Prostate gland (tissue), 2 donors: ENCODE results near the gene LUC7L. TPM values are rescaled to one million over a fixed set of nuclear protein-coding genes. Genes with fewer than 3 reads are reported as not detected.
"Not testable (repeated sequence)": the region's sequence is repeated elsewhere in the genome, so short reads cannot be mapped to it uniquely, and the experiment has no call there.

Experiments
- DNase-seq: peaks from one replicate; pipeline ENCODE4 v3.0.0-alpha.2; 2019; ENCODE audit warnings: low spot score
- H3K27ac ChIP-seq, 2 donors: fragments of 200-600 bp; sonication (generic); 2 replicates each; pipeline ENCODE4 v1.5.1; 2017 to 2019
- H3K27me3 ChIP-seq: fragments of 200-600 bp; sonication (generic); replicated peaks from 2 replicates; pipeline ENCODE4 v1.5.1; 2019; ENCODE audit not compliant: insufficient read depth
- H3K36me3 ChIP-seq, 2 donors: fragments of 200-600 bp; sonication (generic); 1 replicate in 1 of 2; 2 replicates in 1 of 2; pipeline versions ENCODE4 v1.5.1 to v1.8.1; 2017 to 2019
- H3K4me1 ChIP-seq: fragments of 200-600 bp; sonication (generic); replicated peaks from 2 replicates; pipeline ENCODE4 v1.5.1; 2019
- H3K4me3 ChIP-seq, 2 donors: fragments of 200-600 bp; sonication (generic); 2 replicates each; pipeline ENCODE4 v1.5.1; 2017 to 2019
- H3K9me3 ChIP-seq: fragments of 200-600 bp; sonication (generic); 2 replicates; pipeline ENCODE4 v1.5.1; 2017
- POLR2A ChIP-seq: fragments of 450-650 bp; IDR thresholded peaks from one replicate; pipeline ENCODE4 v1.6.1; 2016; ENCODE audit warnings: antibody characterized with exemption, mild to moderate bottlenecking
- POLR2AphosphoS5 ChIP-seq: sonication (generic); formaldehyde crosslinking; IDR thresholded peaks from one replicate; pipeline ENCODE4 v1.6.1; 2017; ENCODE audit warnings: antibody characterized with exemption
- WGBS: methylation state at CpG from one replicate; pipeline ENCODE4 v1.1.5; 2018; 5-methylcytosine and 5-hydroxymethylcytosine counted together
- intact Hi-C: fragments of 100-400 bp; cut with DNase I; formaldehyde crosslinking; loops from one replicate; pipeline ENCODE4 v1.14.2; 2022
- total RNA-seq, 2 donors: library from RNA; depleted of rRNA; stranded (reverse); fragments of >200 nt; gene quantifications; one replicate each; pipeline ENCODE4 v1.1.0, GENCODE V29; 2016
- TF ChIP-seq, protein P1 (sequence below), 4 experiments: fragments of 200-600 bp in 2 of 4; fragments of 450-650 bp in 2 of 4; sonication (generic) in 2 of 4; IDR thresholded peaks; 1 replicate in 3 of 4; 2 replicates in 1 of 4; pipeline ENCODE4 v1.5.1; 2016 to 2019; ENCODE audit warnings: antibody characterized with exemption in 4 of 4, mild to moderate bottlenecking in 2 of 4, moderate library complexity in 2 of 4

Gene LUC7L
- total RNA-seq, 2 donors from 2014 or later, result 55.1 to 108 TPM

DNA sequence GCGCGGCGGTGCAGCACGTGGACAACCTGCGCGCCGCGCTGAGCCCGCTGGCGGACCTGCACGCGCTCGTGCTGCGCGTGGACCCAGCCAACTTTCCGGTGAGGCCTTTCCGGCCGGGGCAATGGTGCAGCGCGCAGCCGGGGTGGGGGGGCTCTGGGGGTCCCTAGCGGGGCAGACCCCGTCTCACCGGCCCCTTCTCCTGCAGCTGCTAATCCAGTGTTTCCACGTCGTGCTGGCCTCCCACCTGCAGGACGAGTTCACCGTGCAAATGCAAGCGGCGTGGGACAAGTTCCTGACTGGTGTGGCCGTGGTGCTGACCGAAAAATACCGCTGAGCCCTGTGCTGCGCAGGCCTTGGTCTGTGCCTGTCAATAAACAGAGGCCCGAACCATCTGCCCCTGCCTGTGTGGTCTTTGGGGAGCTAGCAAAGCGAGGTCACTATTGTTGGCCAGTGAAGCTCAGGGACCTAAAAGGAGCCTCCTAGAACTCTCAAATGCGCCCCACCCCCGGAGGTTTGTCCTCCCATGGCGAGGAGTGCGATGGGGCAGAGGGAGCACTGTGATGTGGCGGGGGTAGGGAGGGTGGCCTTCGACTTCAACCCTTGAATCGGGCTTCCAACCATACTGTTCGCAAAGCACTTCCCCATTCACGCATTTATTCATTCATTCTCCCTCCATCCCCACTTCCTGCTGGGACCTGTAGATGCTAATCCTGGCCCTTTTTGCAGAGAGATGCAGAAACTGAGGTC, 62.7 kb downstream of the LUC7L start:
- peaks cover 28% of the 10 kb centered on the region for H3K27me3 ChIP-seq
- no peak overlapping the region for H3K27ac ChIP-seq
- intact Hi-C loops, result no loop called here
- peaks cover 13% of the 10 kb centered on the region for H3K4me1 ChIP-seq
- no peaks in the 10 kb centered on the region for H3K9me3 ChIP-seq
- H3K36me3 ChIP-seq, result no peaks in the 10 kb centered on the region
- WGBS, result 5% methylated on average over 21 of the region's 45 CpGs
- TF ChIP-seq, protein P1, sequence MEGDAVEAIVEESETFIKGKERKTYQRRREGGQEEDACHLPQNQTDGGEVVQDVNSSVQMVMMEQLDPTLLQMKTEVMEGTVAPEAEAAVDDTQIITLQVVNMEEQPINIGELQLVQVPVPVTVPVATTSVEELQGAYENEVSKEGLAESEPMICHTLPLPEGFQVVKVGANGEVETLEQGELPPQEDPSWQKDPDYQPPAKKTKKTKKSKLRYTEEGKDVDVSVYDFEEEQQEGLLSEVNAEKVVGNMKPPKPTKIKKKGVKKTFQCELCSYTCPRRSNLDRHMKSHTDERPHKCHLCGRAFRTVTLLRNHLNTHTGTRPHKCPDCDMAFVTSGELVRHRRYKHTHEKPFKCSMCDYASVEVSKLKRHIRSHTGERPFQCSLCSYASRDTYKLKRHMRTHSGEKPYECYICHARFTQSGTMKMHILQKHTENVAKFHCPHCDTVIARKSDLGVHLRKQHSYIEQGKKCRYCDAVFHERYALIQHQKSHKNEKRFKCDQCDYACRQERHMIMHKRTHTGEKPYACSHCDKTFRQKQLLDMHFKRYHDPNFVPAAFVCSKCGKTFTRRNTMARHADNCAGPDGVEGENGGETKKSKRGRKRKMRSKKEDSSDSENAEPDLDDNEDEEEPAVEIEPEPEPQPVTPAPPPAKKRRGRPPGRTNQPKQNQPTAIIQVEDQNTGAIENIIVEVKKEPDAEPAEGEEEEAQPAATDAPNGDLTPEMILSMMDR (IDR thresholded peaks at IDR 0.05), result no peak
- no peak for TF ChIP-seq POLR2AphosphoS5
- TF ChIP-seq POLR2A, result no peak
- no peak for DNase-seq
- H3K4me3 ChIP-seq, result no peak overlapping the region

DNA sequence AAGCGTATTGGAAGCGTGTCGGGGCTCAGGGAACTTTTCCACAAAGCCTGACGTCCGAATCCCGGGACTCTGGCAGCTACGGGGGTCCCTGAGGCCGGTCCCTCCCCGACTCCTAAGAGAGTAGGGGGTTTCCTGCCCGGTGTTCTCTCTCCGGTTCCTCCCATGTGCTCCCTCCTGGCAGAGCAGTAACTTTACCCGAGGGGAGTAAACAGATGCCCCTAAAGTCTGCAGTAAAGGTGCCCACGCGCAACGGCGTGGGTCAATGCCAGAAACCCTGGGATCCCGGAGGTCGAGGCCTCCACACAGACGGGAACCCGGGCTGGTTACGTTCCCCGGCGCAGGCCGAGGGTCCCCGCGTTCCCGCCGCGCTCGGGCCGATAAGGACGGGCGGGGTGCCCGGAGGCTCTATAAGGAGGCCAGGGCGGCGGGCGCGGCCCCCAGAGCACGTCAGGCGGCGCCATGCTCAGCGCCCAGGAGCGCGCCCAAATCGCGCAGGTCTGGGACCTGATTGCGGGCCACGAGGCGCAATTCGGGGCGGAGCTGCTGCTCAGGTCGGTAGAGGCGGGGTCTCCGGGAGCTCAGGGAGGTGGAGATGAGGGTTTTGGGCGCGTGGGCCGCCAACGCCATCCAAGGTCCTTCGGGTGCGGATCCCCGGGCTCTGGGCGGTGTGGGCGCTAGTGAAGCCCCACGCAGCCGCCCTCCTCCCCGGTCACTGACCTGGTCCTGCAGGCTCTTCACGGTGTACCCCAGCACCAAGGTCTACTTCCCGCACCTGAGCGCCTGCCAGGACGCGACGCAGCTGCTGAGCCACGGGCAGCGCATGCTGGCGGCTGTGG, 63.5 kb downstream of the LUC7L start, which contains the start of gene HBM:
TSS of gene HBM (plus strand) at position 440 of the 836 bp plus-strand sequence. CDS start at position 460, 20 bp downstream.
- peaks cover 26% of the 10 kb centered on the region for H3K27me3 ChIP-seq
- 1% methylated on average over 59 of the region's 75 CpGs for WGBS
- intact Hi-C loops, result no loop called here
- H3K4me1 ChIP-seq, result peaks cover 13% of the 10 kb centered on the region
- no peak within 1 kb of the TSS for H3K27ac ChIP-seq
- no peak within 1 kb of the TSS for H3K4me3 ChIP-seq
- TF ChIP-seq, protein P1 (IDR thresholded peaks at IDR 0.05), result no peak
- TF ChIP-seq POLR2A (no peak), POLR2AphosphoS5 (no peak)
- H3K9me3 ChIP-seq, result no peaks in the 10 kb centered on the region
- DNase-seq, result no peak
- no peaks in the 10 kb centered on the region for H3K36me3 ChIP-seq

DNA sequence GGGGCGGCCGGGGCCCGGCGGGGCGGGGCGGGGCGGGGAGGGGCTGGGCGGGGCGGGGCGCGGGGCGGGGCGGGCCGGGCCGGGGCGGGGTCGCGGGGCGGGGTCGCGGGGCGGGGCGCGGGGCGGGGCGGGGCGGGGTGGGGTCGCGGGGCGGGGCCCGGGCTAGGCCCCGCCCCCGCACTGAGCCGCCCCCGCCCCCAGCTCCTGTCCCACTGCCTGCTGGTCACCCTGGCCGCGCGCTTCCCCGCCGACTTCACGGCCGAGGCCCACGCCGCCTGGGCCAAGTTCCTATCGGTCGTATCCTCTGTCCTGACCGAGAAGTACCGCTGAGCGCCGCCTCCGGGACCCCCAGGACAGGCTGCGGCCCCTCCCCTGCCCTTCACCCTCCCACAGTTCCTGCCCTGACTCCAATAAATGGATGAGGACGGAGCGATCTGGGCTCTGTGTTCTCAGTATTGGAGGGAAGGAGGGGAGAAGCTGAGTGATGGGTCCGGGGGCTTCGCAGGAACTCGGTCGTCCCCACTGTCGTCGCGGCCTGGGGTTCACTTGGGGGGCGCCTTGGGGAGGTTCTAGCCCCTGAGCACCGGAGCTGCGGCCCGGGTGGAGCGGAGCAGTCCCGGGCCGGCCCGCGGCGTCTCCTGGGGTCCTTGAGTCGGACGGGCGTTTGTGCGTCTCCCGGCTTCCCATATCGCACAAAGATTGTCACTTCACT, 64.3 kb downstream of the LUC7L start:
- no peak overlapping the region for H3K4me3 ChIP-seq
- TF ChIP-seq POLR2AphosphoS5, result no peak
- TF ChIP-seq POLR2A, result no peak
- TF ChIP-seq, protein P1 (IDR thresholded peaks at IDR 0.05), result no peak
- no peak overlapping the region for H3K27ac ChIP-seq
- peaks cover 13% of the 10 kb centered on the region for H3K4me1 ChIP-seq
- 3% methylated on average over 26 of the region's 77 CpGs for WGBS
- DNase-seq, result no peak
- intact Hi-C loops, result no loop called here
- no peaks in the 10 kb centered on the region for H3K36me3 ChIP-seq
- peaks cover 26% of the 10 kb centered on the region for H3K27me3 ChIP-seq
- H3K9me3 ChIP-seq, result no peaks in the 10 kb centered on the region

DNA sequence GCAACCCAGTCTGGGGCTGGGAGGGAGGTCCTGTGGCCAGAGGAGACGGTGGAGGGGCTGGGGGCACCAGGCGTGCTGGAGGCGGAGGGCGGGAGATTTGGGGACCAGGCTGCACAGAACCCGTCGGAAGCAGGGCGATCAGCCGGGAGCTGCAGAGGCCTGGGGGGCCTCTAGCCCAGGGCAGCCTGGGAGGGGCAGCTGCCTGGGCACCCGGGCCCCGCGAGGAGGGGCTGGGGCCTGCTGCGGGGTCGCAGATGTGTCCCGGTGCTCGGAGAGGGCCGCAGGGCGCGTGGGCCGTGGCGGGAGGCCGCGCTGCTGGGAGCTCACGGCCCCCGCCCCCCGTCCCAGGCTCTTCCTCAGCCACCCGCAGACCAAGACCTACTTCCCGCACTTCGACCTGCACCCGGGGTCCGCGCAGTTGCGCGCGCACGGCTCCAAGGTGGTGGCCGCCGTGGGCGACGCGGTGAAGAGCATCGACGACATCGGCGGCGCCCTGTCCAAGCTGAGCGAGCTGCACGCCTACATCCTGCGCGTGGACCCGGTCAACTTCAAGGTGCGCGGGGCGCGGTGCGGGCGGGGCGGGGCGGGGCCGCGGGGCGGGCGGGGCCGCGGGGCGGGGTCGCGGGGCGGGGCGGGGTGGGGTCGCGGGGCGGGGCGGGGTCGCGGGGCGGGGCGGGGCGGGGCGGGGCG, 65.0 kb downstream of the LUC7L start:
- intact Hi-C loops, H3K27ac ChIP-seq, H3K4me3 ChIP-seq, H3K36me3 ChIP-seq, H3K9me3 ChIP-seq, DNase-seq: not testable (repeated sequence)
- WGBS, result no CpG with 5 or more reads among the region's 80 CpGs
- Histone ChIP-seq H3K4me1 (peaks cover 13% of the 10 kb centered on the region), H3K27me3 (peaks cover 26% of the 10 kb centered on the region)

DNA sequence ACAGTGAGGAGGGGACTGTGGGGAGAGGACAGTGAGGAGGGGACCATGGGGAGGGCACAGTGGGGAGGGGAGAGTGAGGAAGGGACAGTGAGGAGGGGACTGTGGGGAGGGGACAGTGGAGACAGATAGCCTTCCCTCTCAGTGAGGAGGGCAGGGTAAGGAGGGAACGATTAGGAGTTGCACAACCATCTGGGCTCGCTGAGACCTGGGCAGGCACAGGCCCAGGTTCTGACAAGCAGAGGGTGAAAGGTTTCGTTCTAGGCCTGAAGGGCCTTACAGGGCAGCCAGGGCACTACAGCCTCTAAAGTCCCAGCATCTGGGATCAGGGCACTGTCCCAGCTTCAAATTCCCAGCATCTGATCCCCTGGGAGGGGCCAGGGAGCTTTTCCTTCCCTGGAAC, 65.6 kb downstream of the LUC7L start:
- intact Hi-C loops, H3K27ac ChIP-seq, H3K4me3 ChIP-seq, H3K9me3 ChIP-seq, H3K36me3 ChIP-seq, DNase-seq: not testable (repeated sequence)
- H3K27me3 ChIP-seq, result peaks cover 25% of the 10 kb centered on the region
- WGBS, result 9% methylated on average over 2 of the region's 3 CpGs
- peaks cover 13% of the 10 kb centered on the region for H3K4me1 ChIP-seq

DNA sequence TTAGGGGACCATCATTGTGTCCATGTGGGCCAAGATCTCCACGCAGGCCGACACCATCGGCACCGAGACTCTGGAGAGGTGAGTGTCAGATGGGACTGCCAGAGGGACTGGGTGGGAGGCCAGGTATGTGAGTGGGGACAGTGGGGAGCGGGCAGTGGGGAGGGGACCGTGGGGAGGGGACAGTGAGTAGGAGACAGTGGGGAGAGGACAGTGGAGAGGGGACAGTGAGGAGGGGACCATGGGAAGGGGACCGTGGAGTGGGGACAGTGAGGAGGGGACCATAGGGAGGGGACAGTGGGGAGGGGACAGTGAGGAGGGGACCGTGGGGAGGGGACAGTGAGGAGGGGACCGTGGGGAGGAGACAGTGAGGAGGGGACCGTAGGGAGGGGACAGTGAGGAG, 66.1 kb downstream of the LUC7L start:
- H3K4me3 ChIP-seq, H3K9me3 ChIP-seq, H3K36me3 ChIP-seq, DNase-seq, H3K27ac ChIP-seq, intact Hi-C loops: not testable (repeated sequence)
- peaks cover 19% of the 10 kb centered on the region for H3K27me3 ChIP-seq
- 88% methylated on average over 10 of the region's 10 CpGs for WGBS
- peaks cover 13% of the 10 kb centered on the region for H3K4me1 ChIP-seq
